GM12864 (cell line): ENCODE results near the gene ERC1.

Experiments used
- DNase-seq: peaks from one replicate; pipeline ENCODE4 v3.0.0-alpha.2; 2011; ENCODE audit warnings: low read depth
- H3K4me3 ChIP-seq: 2 replicates; pipeline ENCODE4 v1.5.1; 2011; ENCODE audit warnings: mild to moderate bottlenecking, low read depth, low read length, control low read depth
- TF ChIP-seq, protein P1 (sequence below): IDR thresholded peaks from 2 replicates; pipeline ENCODE4 v1.5.1; 2011; ENCODE audit warnings: low read depth, mild to moderate bottlenecking, moderate library complexity, low read length, control low read depth, inconsistent platforms; ENCODE audit errors: missing control alignments

ERC1 gene

DNA sequence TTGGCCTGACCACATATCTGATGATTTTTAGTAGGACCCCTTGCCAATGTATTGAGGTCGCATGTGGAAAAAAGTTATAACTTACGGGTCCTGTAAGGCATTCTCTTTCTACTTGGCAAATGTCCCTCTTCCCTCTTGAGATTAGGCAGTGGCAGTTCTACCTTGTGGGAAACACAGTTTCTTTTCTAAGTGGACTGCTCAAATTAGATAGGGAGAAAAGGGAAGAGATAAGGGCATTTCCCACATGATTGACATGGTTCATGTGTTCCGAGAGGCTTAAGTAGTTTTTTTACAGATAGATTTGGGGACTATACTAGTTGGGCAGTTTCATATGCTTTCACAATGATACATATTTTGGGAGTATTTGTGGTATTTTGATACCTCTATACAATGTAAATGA lies 448.7 kb downstream of the ERC1 start:
- DNase-seq = no peak
- TF ChIP-seq, protein P1, sequence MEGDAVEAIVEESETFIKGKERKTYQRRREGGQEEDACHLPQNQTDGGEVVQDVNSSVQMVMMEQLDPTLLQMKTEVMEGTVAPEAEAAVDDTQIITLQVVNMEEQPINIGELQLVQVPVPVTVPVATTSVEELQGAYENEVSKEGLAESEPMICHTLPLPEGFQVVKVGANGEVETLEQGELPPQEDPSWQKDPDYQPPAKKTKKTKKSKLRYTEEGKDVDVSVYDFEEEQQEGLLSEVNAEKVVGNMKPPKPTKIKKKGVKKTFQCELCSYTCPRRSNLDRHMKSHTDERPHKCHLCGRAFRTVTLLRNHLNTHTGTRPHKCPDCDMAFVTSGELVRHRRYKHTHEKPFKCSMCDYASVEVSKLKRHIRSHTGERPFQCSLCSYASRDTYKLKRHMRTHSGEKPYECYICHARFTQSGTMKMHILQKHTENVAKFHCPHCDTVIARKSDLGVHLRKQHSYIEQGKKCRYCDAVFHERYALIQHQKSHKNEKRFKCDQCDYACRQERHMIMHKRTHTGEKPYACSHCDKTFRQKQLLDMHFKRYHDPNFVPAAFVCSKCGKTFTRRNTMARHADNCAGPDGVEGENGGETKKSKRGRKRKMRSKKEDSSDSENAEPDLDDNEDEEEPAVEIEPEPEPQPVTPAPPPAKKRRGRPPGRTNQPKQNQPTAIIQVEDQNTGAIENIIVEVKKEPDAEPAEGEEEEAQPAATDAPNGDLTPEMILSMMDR = no peak
- no peak overlapping the region for H3K4me3 ChIP-seq

GRCh38 chr12:1443421-1444141 lies 452.6 kb downstream of the ERC1 start:
- DNase-seq = no peak
- no peak overlapping the region for H3K4me3 ChIP-seq
- TF ChIP-seq, protein P1 = no peak

GRCh38 chr12:1444142-1444516 lies 453.1 kb downstream of the ERC1 start:
- TF ChIP-seq, protein P1 = no peak
- no peak overlapping the region for H3K4me3 ChIP-seq
- no peak for DNase-seq

- no peak for DNase-seq
- TF ChIP-seq, protein P1 = no peak
- no peak overlapping the region for H3K4me3 ChIP-seq
Measured at GRCh38 chr12:1445807-1446206, 454.8 kb downstream of the ERC1 start.

- TF ChIP-seq, protein P1 = no peak
- no peak overlapping the region for H3K4me3 ChIP-seq
- no peak for DNase-seq
Measured at GRCh38 chr12:1448336-1448735, 457.3 kb downstream of the ERC1 start.

DNA sequence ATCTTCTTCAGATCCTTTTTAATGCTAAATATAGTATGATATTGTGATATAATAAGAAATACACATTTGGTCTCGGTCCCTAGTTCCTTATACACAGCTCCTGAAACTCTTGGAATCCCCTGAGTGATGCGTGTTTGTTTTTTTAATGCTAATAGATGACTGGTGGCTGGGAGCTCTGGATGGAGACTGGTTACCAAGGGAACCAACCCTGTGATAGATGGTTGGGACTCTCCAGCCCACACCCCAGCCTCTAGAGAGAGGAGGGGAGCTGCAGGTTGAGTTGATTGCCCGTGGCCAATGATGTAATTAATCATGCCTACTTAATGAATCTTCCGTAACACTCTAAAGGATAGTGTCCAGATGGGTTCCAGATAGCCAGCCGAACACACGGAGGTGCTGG lies 462.8 kb downstream of the ERC1 start:
- H3K4me3 ChIP-seq = no peak overlapping the region
- DNase-seq = no peak
- TF ChIP-seq, protein P1 = no peak

GRCh38 chr12:1456885-1457284 lies 465.9 kb downstream of the ERC1 start:
- TF ChIP-seq, protein P1 = no peak
- no peak overlapping the region for H3K4me3 ChIP-seq
- DNase-seq = no peak
